Muscle of arm (tissue), 12 donors: ENCODE measurements around the gene WFDC1. TPM values are rescaled to one million over a fixed set of nuclear protein-coding genes. Genes with fewer than 3 reads are reported as not detected.

Experiments used
- DNase-seq: peaks from one replicate; pipeline ENCODE4 v3.0.0-alpha.2; 2013
- polyA plus RNA-seq, 12 donors: library from polyadenylated mRNA; unstranded; fragments of 120-200 nt; gene quantifications; one replicate each; pipeline ENCODE4 v1.2.1, GENCODE V29; 2013; ENCODE audit not compliant: insufficient read length in 12 of 12

Gene WFDC1
- polyA plus RNA-seq, 12 donors, result 1.2 to 2.6 (median 1.6) TPM; not detected in 2

DNA sequence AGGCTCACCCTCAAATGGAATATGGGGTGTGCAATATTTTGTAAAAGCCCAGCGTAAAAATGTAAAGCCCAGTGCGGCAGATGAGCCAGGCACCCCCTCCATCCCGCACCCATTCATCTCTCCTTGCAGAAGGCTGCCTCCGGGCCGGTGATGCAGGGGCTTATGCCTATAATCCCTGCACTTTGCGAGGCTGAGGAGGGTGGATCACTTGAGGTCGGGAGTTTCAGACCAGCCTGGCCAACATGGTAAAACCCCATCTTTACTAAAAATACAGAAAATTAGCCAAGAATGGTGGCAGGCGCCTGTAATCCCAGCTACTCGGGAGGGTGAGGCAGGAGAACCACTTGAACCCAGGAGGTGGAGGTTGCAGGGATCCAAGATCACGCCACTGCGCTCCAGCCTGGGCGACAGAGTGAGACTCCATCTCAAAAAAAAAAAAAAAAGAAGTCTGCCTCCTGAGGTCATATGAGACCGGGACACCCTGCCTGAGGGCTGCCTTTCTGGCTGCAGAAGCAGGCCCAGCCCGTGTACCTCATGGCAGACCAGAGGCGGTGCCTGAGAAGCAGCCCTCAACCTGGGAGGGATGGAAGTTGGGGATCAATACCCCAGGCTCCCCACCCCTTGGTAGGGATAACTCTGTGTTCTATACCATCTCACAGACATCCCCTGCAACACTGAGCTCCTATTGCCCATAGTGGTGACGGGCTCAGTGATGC, 56.2 kb downstream of the WFDC1 start:
- no peak for DNase-seq

GRCh38 chr16:84351630-84352029, 57.0 kb downstream of the WFDC1 start:
- no peak for DNase-seq

- DNase-seq, result no peak
These were observed 59.6 kb downstream of the WFDC1 start for GRCh38 chr16:84354306-84354705.

GRCh38 chr16:84355149-84355548, 60.5 kb downstream of the WFDC1 start:
- no peak for DNase-seq

DNA sequence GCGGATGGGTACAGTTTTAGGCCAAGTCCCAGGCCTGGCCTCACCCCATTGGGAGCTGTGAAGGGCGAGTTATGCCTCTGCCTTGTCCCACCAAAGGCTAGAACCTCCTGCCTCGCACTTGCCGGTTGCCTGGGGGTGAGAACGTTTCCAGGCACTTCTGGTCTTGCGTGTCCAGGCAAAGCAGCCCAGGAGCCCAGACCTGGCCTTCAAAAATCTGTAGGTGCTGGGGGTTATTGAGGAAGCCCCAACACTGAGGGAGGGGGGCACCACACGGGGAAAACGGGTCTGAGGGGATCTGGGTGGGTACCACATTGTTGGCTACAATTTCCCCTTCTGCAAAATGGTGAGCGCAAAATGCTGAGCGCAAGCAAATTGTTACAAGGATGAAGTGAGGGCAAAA, 61.5 kb downstream of the WFDC1 start:
- no peak for DNase-seq

DNA sequence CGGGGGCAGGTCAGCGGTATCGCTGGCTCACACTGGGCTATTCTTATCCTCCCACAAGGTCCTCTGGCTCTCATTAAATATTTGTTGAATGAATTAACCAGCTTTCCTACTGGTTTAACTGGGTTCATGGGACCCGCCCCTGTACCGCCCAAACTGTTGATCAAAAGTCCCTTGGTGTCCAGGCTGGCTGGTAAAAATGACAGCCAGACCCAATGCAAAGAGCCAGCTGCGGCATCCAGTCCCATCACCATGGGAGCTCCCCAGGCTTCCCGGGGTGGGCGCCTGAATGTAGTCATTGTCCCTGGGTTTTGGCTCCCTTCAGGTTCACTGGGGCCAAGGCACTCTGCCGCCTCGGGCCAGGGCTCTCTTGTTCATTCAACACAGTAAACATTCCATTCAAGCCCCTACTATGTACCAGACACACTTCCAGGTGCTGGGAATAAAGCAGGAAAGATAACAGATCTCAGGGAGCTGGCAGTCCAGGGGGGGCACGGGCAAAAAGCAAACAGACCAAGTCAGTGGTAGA, 62.0 kb downstream of the WFDC1 start:
- DNase-seq, result no peak

GRCh38 chr16:84357191-84357651, 62.5 kb downstream of the WFDC1 start:
- no peak for DNase-seq

DNA sequence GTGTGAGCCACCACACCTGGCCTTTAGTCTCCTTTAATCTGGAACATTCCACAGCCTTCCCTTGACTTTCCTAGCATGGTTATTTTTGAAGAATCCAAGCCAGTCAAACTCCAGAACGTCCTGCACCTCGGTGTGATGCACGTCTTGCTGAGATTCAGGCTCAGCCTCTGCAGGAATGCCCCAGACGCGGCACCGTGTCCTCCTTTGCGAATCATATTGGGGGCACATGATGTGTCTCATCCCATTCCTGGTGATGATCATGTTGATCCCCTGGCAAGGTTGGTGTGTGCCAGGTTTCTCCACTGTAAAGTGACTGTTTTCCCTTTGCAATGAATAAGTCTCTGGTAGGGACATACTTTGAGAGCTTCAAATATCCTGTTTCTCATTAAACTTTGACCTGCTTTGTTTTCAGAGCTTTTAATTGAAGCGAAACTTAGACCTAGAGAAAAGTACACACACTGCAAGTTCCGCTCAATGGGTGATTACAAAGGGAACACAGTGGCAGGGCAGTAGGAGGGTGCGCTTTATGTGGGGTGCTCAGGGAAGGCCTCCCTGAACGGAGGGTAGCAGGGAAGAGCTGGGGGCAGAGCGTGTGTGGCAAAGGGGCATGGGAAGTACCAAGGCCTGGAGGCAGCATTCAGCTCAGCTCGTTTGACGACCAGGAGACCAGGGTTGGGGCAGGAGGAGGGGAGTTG, 64.1 kb downstream of the WFDC1 start:
- no peak for DNase-seq

GRCh38 chr16:84359326-84359725, 64.6 kb downstream of the WFDC1 start:
- DNase-seq, result no peak

DNA sequence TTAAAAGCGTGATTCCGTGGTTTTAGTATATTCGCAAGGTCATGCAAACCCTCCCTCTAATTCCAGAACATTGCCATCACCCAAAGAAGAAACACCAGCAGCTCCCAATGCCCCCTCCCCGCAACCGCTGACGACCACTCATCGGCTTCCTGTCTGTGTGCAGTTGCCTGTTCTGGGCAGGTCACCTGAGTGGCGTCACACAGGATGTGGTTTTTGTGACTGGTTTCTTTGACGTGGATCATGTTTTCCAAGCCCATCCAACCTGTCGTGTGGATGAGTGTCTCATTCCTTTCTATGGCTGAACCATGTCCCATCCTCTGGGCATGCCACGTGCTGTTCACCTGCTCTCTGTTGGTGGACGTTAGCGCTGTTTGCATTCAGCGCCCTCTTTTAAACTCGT, 65.5 kb downstream of the WFDC1 start:
- no peak for DNase-seq

DNA sequence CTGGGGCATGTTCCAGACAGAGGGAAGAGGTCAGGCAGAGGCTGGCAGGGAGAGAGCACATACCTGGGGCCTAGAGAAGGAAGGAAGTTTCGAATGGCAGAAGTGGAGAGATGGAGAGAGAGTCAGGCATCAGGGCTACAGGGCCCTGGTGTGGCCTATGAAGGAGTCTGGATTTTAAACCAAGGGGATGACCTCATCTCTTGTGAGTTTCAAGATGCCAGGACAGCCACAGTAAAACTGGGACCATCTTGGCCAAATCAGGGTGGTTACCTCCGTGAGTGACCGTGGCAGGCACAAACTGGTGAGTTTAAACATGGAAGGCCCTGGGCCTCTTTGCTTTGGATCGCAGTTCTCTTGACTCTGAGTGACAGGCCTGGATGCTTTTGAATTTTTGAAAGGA, 66.1 kb downstream of the WFDC1 start:
- DNase-seq, result no peak

GRCh38 chr16:84361546-84361945, 66.9 kb downstream of the WFDC1 start:
- no peak for DNase-seq

DNA sequence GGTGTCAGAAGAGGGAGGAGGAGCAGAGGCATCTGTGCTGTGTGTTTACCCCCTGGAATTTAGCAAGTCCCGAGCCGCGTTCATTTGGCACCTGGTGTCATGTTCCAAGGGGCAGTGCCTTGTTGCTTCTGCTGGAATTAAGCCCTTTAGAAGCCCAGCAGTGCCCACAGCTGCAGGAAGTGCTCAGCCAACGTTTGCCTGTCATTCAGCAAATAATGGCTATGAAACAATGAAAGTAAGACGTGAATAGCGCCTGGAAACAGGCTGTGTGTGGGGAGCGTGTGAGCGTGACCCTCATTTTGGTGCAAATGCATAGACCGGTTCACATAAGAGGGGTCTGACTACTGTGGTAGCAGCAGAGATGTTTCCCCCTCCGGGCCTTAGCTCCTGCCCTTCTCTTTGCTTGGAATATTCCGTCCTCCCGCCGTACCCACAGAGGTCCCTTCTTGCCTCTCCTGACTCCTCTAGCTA, 67.8 kb downstream of the WFDC1 start:
- DNase-seq, result no peak

DNA sequence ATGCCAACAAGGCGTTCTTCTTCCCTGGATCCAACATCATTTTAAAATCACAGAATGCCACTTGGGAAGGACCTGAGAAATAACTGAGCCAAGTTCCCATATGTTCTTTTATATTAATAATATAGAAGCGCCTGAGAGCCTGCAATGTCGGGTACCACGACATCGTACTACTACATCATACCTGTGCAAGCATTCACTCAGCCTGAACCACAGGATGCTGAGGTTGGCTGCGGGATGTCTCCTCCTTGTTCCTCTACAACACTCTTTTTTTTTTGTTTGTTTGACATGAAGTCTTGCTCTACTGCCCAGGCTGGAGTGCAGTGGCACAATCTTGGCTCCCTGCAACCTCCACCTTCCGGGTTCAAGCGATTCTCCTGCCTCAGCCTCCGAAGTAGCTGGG, 71.5 kb downstream of the WFDC1 start:
- no peak for DNase-seq

- DNase-seq, result no peak
These were observed 72.6 kb downstream of the WFDC1 start for GRCh38 chr16:84367297-84367680.

- no peak for DNase-seq
These were observed 73.2 kb downstream of the WFDC1 start for GRCh38 chr16:84367750-84368307.

GRCh38 chr16:84368308-84368996, 73.8 kb downstream of the WFDC1 start, which contains the start of gene ATP2C2:
ATP2C2 (plus strand) TSS chr16:84368538; CDS start chr16:84368616, 78 bp downstream.
- no peak for DNase-seq

DNA sequence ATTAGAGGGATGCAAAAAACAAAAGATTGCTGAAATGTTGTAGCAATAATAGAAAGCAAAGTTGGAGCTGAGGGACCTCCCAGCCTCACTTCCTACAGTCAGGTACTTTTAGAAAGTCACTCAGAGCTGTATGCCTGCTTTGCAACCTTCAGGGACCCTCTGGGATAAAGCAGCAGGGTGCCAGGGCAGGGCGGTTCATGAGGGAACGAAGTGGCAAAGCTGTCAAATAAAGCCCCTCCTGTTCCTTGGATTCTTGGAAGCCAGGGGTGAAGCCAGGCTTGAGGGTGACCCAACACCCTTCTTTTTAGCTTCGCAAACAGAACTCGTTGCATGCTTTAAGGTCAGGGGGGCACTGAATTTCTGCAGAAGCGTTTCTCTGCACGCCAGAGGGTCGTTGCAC, 74.4 kb downstream of the WFDC1 start:
- no peak for DNase-seq

DNA sequence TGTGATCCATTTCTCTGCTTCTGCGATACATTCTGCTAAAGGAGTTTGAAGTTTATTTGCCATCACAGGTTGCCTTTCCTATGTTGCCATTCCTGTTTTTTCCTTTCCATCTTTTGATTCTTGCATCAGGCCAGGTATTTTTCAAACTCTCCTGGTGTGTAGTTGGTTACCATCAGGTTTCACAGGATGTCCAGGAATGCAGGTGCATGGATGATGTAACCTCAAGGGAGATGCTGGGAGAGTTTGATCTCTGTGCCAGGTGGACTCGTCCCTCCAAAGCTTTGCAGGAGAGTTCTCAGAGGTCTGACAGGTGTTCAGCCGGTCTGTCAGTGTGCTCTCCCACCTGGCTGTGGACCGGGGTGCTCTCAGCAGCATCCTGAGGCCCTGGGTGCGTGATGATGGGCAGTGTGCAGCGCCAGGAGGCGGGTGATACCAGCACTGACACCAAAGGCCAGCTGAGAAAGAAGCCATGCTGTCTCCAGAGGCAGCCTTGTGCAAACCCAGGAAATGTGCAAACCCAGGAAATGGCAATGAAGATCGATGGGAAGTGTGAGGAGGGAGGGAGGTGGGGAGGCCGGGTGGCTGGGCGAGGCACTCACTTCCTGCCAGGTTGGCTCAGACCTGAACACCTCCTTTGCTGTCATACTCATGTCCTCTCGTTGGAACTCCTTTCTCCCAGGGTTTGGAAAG, 75.4 kb downstream of the WFDC1 start:
- DNase-seq, result no peak

DNA sequence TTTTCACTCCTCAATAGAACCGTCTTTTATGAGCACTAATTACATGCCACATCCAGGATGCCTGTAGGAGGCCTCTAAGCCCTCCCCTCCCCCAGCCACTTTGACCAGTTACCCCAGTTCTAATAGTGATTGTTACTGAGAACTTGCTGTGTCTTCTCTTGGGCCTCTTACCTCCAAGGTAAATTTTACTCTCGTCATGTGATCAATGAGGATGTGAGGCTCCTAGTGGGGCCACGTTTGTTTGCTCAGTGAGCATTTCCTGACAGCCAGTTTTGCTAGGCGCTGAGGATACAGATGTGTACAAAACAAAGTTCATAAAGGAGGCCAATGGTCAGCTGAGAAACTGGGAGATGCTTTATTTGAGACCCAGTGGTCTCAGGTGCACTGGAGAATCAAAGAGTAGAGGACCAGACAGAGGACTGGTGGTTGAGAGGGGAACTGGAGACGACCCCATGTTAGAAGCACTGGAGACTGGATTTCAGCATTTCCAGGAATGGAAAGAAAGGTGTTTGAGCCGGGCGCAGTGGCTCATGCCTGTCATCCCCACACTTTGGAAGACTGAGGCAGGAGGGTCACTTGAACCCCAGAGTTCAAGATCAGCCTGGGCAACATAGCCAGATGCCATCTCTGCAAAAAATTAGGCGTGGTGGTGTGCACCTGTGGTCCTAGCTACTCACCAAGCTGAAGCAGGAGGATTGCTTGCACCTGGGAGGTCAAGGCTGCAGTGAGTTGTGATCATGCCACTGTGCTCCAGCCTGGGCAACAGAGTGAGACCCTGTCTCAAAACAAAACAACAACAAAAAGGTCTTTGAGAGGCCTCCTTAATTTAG, 76.3 kb downstream of the WFDC1 start:
- no peak for DNase-seq

GRCh38 chr16:84371553-84371865, 76.8 kb downstream of the WFDC1 start:
- DNase-seq, result no peak
